Measurements from ENCODE around the gene BANP.

DNA sequence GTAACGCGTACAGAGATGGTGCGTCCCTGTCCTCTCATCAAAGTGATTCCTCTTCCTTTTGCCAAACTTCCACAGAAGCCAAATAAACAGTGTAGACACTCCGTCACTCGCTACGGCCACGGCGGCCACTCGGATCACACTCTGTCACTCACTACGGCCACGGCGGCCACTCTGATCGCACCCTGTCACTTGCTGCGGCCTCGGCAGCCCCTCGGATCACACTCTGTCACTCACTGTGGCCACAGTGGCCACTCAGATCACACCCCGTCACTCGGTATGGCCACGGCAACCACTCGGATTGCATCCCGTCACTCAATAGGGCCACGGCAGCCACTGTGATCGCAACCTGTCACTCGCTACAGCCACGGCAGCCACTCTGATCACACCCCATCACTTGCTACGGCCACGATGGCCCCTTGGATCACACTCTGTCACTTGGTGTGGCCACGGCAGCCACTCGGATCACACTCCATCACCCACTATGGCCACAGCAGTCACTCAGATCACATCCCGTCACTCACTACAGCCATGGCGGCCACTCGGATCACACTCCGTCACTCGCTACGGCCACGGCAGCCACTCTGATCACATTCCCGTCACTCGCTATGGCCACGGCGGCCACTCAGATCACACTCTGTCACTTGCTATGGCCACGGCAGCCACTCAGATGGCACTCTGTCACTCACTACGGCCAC, 170.8 kb downstream of the BANP start:
- TF ChIP-seq, protein P1, sequence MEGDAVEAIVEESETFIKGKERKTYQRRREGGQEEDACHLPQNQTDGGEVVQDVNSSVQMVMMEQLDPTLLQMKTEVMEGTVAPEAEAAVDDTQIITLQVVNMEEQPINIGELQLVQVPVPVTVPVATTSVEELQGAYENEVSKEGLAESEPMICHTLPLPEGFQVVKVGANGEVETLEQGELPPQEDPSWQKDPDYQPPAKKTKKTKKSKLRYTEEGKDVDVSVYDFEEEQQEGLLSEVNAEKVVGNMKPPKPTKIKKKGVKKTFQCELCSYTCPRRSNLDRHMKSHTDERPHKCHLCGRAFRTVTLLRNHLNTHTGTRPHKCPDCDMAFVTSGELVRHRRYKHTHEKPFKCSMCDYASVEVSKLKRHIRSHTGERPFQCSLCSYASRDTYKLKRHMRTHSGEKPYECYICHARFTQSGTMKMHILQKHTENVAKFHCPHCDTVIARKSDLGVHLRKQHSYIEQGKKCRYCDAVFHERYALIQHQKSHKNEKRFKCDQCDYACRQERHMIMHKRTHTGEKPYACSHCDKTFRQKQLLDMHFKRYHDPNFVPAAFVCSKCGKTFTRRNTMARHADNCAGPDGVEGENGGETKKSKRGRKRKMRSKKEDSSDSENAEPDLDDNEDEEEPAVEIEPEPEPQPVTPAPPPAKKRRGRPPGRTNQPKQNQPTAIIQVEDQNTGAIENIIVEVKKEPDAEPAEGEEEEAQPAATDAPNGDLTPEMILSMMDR (IDR thresholded peaks at IDR 0.05), result no peak
- TF ChIP-seq POLR2A (IDR thresholded peaks at IDR 0.05), result no peak
